ENCODE measurements around the gene RETREG1.

- TF ChIP-seq CTCF (IDR thresholded peaks at IDR 0.05) = no peak
- no peak for TF ChIP-seq EZH2phosphoT487 (IDR thresholded peaks at IDR 0.05)
- no peak for TF ChIP-seq EZH2 (IDR thresholded peaks at IDR 0.05)
Observed at GRCh38 chr5:16574789-16575721, 41.7 kb downstream of the RETREG1 start.

Measured in neural progenitor cell (in vitro differentiated cells).